ENCODE data around the gene DCAF17. TPM values are rescaled to one million over a fixed set of nuclear protein-coding genes. Genes with fewer than 3 reads are reported as not detected.

The DCAF17 gene
- total and polyA plus RNA-seq, 2 donors (not counting 1 experiment from before 2014, with no cell fraction given), result 8.8 to 29.4 TPM

DNA sequence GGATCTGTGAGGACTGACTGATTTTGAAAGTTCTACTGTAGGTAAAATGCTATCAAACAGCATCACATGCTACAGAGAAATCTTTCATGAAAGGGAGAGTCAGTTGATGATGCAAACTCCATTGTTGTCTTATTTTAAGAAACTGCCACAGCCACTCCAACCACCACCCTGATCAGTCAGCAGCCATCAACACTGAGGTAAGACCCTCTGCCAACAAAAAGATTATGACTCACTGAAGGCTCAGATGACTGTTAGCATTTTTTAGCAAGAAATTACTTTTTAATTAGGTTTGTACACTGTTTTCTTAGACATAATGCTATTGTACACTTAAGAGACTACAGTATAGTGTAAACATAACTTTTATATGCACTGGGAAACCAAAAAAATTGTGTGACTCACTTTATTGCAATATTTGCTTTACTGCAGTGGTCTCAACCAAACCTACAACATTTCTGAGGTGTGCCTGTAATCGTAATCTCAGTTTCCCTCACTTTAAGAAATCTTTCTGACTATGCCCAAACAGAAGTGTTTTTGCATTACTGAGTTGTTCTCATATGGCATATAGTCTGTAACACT is 43.0 kb upstream of the DCAF17 start:
- H3K27ac ChIP-seq (ENCODE audit: low read length in 2 of 2), result no peak overlapping the region
- no CpG with 5 or more reads among the region's 1 CpG for WGBS (ENCODE audit: insufficient coverage)
- POLR2A ChIA-PET, result interaction anchor here (0.6 to 0.9 kb wide), 2 partner anchors 9 to 10 kb away, joined by 3 read pairs; no protein-coding TSS in a partner anchor
- no peaks in the 10 kb centered on the region for H3K27me3 ChIP-seq (replicated peaks in 1 of 4; ENCODE audit: control extremely low read depth in 1 of 4, control insufficient read depth in 3 of 4, insufficient read depth in 4 of 4, low read length in 3 of 4)
- no peak overlapping the region for H2AFZ ChIP-seq (ENCODE audit: insufficient read depth, low read depth, low read length, poor library complexity, severe bottlenecking)
- no peak overlapping the region for H3K4me3 ChIP-seq (ENCODE audit: control extremely low read depth in 1 of 5, extremely low read depth in 1 of 5, insufficient read depth in 1 of 5, low read depth in 2 of 5, low read length in 4 of 5)
- H3K9ac ChIP-seq (ENCODE audit: low read length), result no peak overlapping the region
- Mint-ChIP-seq H3K27ac (no peak overlapping the region), H3K27me3 (no peaks in the 10 kb centered on the region), H3K4me3 (no peak overlapping the region), H3K9me3 (ENCODE audit: insufficient read depth) (no peaks in the 10 kb centered on the region), H3K4me1 (peaks cover 47% of the 10 kb centered on the region)
- no peak overlapping the region for H3K4me2 ChIP-seq (replicated peaks; ENCODE audit: low read depth, low read length, poor library complexity, severe bottlenecking)
- peaks cover 0 to 6% (median 1%) of the 10 kb centered on the region in 3 donors for H3K9me3 ChIP-seq (ENCODE audit: control extremely low read depth in 1 of 3, control insufficient read depth in 2 of 3, insufficient read depth in 1 of 3, low read length in 2 of 3)
- H3K36me3 ChIP-seq (replicated peaks in 1 of 2; ENCODE audit: control extremely low read depth in 1 of 2, control insufficient read depth in 1 of 2, extremely low read depth in 1 of 2, insufficient read depth in 2 of 2, low read length in 1 of 2), result no peaks in the 10 kb centered on the region
- intact Hi-C loops (cut with micrococcal nuclease), result no loop called here
- DNase-seq, result no peak
- peaks cover 11% of the 10 kb centered on the region for H3K79me2 ChIP-seq (ENCODE audit: control insufficient read depth, insufficient read depth, low read length)
- H4K20me1 ChIP-seq (ENCODE audit: control insufficient read depth, insufficient read depth, low read length, poor library complexity, severe bottlenecking), result no peaks in the 10 kb centered on the region
- CTCF ChIA-PET, result no interaction called here
- ATAC-seq (ENCODE audit: low read depth), result no peak
- no peak for TF ChIP-seq EZH2 (IDR thresholded peaks at IDR 0.05; ENCODE audit: borderline replicate concordance, insufficient read depth, low read depth, low read length, poor library complexity, severe bottlenecking)
- peaks cover 37 to 46% of the 10 kb centered on the region in 2 donors for H3K4me1 ChIP-seq (ENCODE audit: control insufficient read depth in 2 of 2, insufficient read depth in 2 of 2, low read length in 2 of 2)

DNA sequence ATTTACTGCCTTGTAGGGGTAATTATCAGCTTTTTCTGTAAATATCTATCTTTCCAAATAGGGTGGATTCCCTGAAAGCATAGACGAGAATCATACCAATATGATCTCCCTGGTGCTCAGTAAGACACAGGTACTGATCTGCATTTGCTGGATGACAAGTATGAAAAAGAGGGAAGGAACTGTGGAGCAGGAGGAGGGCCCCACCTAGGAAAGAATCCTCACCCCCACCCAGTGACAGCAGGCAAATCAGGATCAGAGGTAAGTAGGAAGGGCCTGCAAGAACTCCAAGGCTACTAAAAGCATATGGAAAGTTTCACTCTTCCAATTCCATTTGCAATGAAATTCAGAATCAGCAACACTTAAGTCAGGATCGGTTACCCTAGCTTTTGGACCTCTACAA is 42.5 kb upstream of the DCAF17 start:
- DNase-seq (no peak), ATAC-seq (ENCODE audit: low read depth) (no peak)
- Mint-ChIP-seq H3K4me1 (peaks cover 45% of the 10 kb centered on the region), H3K9me3 (ENCODE audit: insufficient read depth) (no peaks in the 10 kb centered on the region), H3K27me3 (no peaks in the 10 kb centered on the region), H3K27ac (no peak overlapping the region), H3K4me3 (no peak overlapping the region)
- intact Hi-C loops (cut with micrococcal nuclease), result no loop called here
- H3K4me2 ChIP-seq (replicated peaks; ENCODE audit: low read depth, low read length, poor library complexity, severe bottlenecking), result no peak overlapping the region
- no peak overlapping the region for H3K4me3 ChIP-seq (ENCODE audit: control extremely low read depth in 1 of 5, extremely low read depth in 1 of 5, insufficient read depth in 1 of 5, low read depth in 2 of 5, low read length in 4 of 5)
- H4K20me1 ChIP-seq (ENCODE audit: control insufficient read depth, insufficient read depth, low read length, poor library complexity, severe bottlenecking), result no peaks in the 10 kb centered on the region
- ChIA-PET CTCF (no interaction called here), POLR2A (interaction anchor here (0.6 to 0.9 kb wide), 2 partner anchors 10 kb away, joined by 3 read pairs; no protein-coding TSS in a partner anchor)
- TF ChIP-seq EZH2 (IDR thresholded peaks at IDR 0.05; ENCODE audit: borderline replicate concordance, insufficient read depth, low read depth, low read length, poor library complexity, severe bottlenecking), result no peak
- TF ChIP-seq, protein P1, sequence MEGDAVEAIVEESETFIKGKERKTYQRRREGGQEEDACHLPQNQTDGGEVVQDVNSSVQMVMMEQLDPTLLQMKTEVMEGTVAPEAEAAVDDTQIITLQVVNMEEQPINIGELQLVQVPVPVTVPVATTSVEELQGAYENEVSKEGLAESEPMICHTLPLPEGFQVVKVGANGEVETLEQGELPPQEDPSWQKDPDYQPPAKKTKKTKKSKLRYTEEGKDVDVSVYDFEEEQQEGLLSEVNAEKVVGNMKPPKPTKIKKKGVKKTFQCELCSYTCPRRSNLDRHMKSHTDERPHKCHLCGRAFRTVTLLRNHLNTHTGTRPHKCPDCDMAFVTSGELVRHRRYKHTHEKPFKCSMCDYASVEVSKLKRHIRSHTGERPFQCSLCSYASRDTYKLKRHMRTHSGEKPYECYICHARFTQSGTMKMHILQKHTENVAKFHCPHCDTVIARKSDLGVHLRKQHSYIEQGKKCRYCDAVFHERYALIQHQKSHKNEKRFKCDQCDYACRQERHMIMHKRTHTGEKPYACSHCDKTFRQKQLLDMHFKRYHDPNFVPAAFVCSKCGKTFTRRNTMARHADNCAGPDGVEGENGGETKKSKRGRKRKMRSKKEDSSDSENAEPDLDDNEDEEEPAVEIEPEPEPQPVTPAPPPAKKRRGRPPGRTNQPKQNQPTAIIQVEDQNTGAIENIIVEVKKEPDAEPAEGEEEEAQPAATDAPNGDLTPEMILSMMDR (IDR thresholded peaks at IDR 0.05), result no peak
- H3K27ac ChIP-seq (ENCODE audit: low read length in 2 of 2), result no peak overlapping the region
- peaks cover 34 to 43% of the 10 kb centered on the region in 2 donors for H3K4me1 ChIP-seq (ENCODE audit: control insufficient read depth in 2 of 2, insufficient read depth in 2 of 2, low read length in 2 of 2)
- WGBS (ENCODE audit: insufficient coverage), result 100% methylated on average over 1 of the region's 2 CpGs
- H3K36me3 ChIP-seq (replicated peaks in 1 of 2; ENCODE audit: control extremely low read depth in 1 of 2, control insufficient read depth in 1 of 2, extremely low read depth in 1 of 2, insufficient read depth in 2 of 2, low read length in 1 of 2), result no peaks in the 10 kb centered on the region
- H3K27me3 ChIP-seq (replicated peaks in 1 of 4; ENCODE audit: control extremely low read depth in 1 of 4, control insufficient read depth in 3 of 4, insufficient read depth in 4 of 4, low read length in 3 of 4), result no peaks in the 10 kb centered on the region
- peaks cover 0 to 4% (median 1%) of the 10 kb centered on the region in 3 donors for H3K9me3 ChIP-seq (ENCODE audit: control extremely low read depth in 1 of 3, control insufficient read depth in 2 of 3, insufficient read depth in 1 of 3, low read length in 2 of 3)
- H3K9ac ChIP-seq (ENCODE audit: low read length), result no peak overlapping the region
- no peak overlapping the region for H2AFZ ChIP-seq (ENCODE audit: insufficient read depth, low read depth, low read length, poor library complexity, severe bottlenecking)
- peaks cover 9% of the 10 kb centered on the region for H3K79me2 ChIP-seq (ENCODE audit: control insufficient read depth, insufficient read depth, low read length)
